Chondrocyte (in vitro differentiated cells): ENCODE results near the gene LKAAEAR1. TPM values are rescaled to one million over a fixed set of nuclear protein-coding genes. Genes with fewer than 3 reads are reported as not detected.
"Not testable (repeated sequence)": the region's sequence is repeated elsewhere in the genome, so short reads cannot be mapped to it uniquely, and the experiment has no call there.

Source experiments
- DNase-seq: peaks from one replicate; pipeline ENCODE4 v3.0.0; 2021; ENCODE audit warnings: mixed read lengths, low spot score
- H3K27ac Mint-ChIP-seq: one replicate; pipeline ENCODE4 v1.8.0; 2021; ENCODE audit warnings: mild to moderate bottlenecking, moderate library complexity, mixed read lengths; ENCODE audit not compliant: unreplicated experiment
- H3K27me3 Mint-ChIP-seq: 2 replicates; pipeline ENCODE4 v1.8.0; 2021; ENCODE audit warnings: low read depth, mixed read lengths
- H3K36me3 Mint-ChIP-seq: 2 replicates; pipeline ENCODE4 v1.8.0; 2021; ENCODE audit warnings: low read depth, mixed read lengths
- H3K4me1 Mint-ChIP-seq: 2 replicates; pipeline ENCODE4 v1.8.0; 2021; ENCODE audit warnings: low read depth, mild to moderate bottlenecking, mixed read lengths
- H3K4me3 Mint-ChIP-seq: one replicate; pipeline ENCODE4 v1.8.0; 2021; ENCODE audit warnings: mild to moderate bottlenecking, moderate library complexity, mixed read lengths; ENCODE audit not compliant: unreplicated experiment
- H3K9me3 Mint-ChIP-seq: 2 replicates; pipeline ENCODE4 v1.8.0; 2021; ENCODE audit warnings: low read depth, mixed read lengths
- CTCF ChIP-seq: fragments of 200-600 bp; sonication (generic); IDR thresholded peaks from 2 replicates; pipeline ENCODE4 v1.5.0; 2021; ENCODE audit warnings: antibody characterized with exemption, mild to moderate bottlenecking, moderate library complexity
- long read RNA-seq: library from polyadenylated mRNA; stranded (forward); transcript quantifications from one replicate; pipeline ENCODE4 v2.0.0, GENCODE V29; 2021
- total RNA-seq: library from RNA; stranded (reverse); gene quantifications from 3 replicates; pipeline ENCODE4 v1.2.1, GENCODE V29; 2021

The LKAAEAR1 gene, protein sequence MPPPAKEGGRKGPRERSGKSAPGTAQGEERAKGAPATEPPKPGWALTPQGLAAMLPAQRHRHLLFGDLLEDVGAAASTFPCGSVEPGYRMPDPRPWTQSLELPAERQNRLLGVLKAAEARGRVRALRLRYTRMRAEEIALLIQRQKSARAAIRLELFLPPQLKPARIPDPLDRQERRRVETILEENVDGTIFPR
- total RNA-seq, result 0.55 to 1.4 TPM in 2 of 3 replicates, not detected in the other
- long read RNA-seq, partial matches to known transcripts, result 0 of 5 reads
- long read RNA-seq, other reads (novel, unspliced or antisense), result 0 of 5 reads

GRCh38 chr20:64083804-64084684, at the start of gene LKAAEAR1:
LKAAEAR1 (minus strand) TSS chr20:64084398; CDS start chr20:64084219, 179 bp downstream.
- H3K36me3 Mint-ChIP-seq, result no peaks in the 10 kb centered on the region
- TF ChIP-seq CTCF, result peak; percentile 38
- peak within 1 kb of the TSS; percentile 78 for H3K4me3 Mint-ChIP-seq
- peaks cover 19% of the 10 kb centered on the region for H3K27me3 Mint-ChIP-seq
- H3K27ac Mint-ChIP-seq, result no peak within 1 kb of the TSS
- peaks cover 25% of the 10 kb centered on the region for H3K4me1 Mint-ChIP-seq
- DNase-seq, result no peak
- no peaks in the 10 kb centered on the region for H3K9me3 Mint-ChIP-seq

DNA sequence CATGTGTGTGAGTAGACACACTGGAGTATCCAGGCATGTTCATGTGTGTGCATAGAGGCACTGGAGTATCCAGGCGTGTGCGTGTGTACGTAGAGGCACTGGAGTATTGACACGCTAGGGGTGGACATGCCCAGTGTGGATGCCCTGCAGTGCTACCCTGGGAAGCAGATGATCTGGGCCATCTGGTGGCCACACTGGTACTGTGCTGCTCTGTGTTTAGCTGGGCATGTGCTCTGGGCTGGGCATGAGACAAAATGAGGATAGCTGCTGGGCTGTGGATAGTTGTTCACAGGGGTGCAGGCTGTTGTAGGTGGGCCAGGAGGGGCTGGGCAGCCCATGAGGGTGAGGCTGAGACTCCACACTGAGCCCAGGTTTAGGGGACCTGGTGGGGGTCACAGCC, 47.2 kb upstream of the LKAAEAR1 start:
- Mint-ChIP-seq H3K36me3 (peaks cover 4% of the 10 kb centered on the region), H3K4me1 (no peaks in the 10 kb centered on the region), H3K27me3 (peaks cover 38% of the 10 kb centered on the region), H3K27ac (no peak overlapping the region), H3K9me3 (peaks cover 6% of the 10 kb centered on the region), H3K4me3 (no peak overlapping the region)
- DNase-seq, result peak; percentile 47
- peak; percentile 56 for TF ChIP-seq CTCF

GRCh38 chr20:64130876-64131275, 46.7 kb upstream of the LKAAEAR1 start:
- Mint-ChIP-seq H3K27me3 (peaks cover 32% of the 10 kb centered on the region), H3K36me3 (peaks cover 4% of the 10 kb centered on the region), H3K4me3 (no peak overlapping the region), H3K4me1 (no peaks in the 10 kb centered on the region), H3K27ac (no peak overlapping the region), H3K9me3 (peaks cover 6% of the 10 kb centered on the region)
- peak; percentile 34 for DNase-seq
- TF ChIP-seq CTCF, result no peak

DNA sequence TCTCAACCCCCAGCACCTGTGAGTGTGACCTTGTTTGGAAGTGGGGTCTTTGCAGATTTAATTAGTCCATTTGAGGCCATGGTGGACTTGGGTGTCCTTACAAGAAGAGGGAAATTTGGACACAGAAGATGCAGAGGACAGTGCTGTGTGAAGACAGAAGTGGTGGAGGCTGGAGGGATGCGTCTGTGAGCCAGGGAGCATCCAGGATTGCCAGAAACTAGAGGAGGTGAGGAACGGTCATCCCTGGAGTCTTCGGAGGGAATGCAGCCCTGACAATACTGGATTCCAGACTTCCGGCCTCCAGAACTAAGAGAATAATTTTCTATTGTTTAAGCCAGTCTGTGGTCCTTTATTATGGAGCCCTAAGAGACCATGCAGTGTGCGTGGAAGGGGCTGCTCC, 46.1 kb upstream of the LKAAEAR1 start:
- H3K4me3 Mint-ChIP-seq, result no peak overlapping the region
- no peak for DNase-seq
- H3K9me3 Mint-ChIP-seq, result peaks cover 6% of the 10 kb centered on the region
- H3K27ac Mint-ChIP-seq, result no peak overlapping the region
- peaks cover 28% of the 10 kb centered on the region for H3K27me3 Mint-ChIP-seq
- peaks cover 4% of the 10 kb centered on the region for H3K36me3 Mint-ChIP-seq
- no peaks in the 10 kb centered on the region for H3K4me1 Mint-ChIP-seq
- no peak for TF ChIP-seq CTCF

DNA sequence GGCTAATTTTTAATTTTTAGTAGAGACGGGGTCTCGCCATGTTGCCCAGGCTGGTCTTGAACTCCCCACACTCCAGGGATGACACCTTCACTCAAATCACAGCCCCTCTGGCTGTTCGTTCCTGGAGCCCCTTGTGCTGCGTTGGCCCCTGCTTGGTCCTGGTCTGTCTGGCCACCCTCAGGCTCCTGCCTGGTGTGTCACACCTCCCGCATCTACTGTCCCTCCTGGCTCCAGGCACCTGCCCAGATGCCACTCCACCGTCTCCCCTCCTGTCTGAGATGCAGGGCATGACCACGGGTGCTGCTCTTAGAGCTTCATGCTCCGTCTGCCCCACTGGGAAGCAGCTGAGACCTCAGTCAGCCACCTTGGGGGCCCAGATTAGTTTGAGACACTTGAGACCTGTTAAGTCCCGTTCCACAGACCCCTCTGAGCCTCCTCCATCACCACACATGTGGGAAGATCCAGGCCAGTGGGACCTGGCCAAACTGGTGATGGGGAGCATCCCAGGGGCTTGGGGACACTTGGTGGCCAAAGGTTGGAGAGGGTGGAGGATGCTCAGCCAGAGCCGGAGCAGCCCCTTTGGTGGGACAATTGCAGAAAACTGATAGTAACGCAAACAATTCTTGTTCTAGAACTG, 45.1 kb upstream of the LKAAEAR1 start:
- Mint-ChIP-seq H3K27ac (no peak overlapping the region), H3K27me3 (peaks cover 32% of the 10 kb centered on the region), H3K36me3 (peaks cover 4% of the 10 kb centered on the region), H3K4me3 (no peak overlapping the region), H3K9me3 (peaks cover 6% of the 10 kb centered on the region), H3K4me1 (no peaks in the 10 kb centered on the region)
- peak; percentile 68 for DNase-seq
- no peak for TF ChIP-seq CTCF

DNA sequence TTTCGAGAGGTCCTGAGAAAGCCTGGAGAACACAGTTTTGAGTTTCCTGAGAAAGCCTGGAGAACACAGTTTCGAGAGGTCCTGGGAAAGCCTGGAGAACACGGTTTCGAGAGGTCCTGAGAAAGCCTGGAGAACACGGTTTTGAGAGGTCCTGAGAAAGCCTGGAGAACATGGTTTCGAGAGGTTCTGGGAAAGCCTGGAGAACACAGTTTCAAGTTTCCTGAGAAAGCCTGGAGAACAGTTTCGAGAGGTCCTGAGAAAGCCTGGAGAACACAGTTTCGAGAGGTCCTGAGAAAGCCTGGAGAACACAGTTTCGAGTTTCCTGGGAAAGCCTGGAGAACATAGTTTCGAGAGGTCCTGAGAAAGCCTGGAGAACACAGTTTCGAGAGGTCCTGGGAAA, 39.3 kb upstream of the LKAAEAR1 start:
- H3K4me3 Mint-ChIP-seq, result not testable (repeated sequence)

DNA sequence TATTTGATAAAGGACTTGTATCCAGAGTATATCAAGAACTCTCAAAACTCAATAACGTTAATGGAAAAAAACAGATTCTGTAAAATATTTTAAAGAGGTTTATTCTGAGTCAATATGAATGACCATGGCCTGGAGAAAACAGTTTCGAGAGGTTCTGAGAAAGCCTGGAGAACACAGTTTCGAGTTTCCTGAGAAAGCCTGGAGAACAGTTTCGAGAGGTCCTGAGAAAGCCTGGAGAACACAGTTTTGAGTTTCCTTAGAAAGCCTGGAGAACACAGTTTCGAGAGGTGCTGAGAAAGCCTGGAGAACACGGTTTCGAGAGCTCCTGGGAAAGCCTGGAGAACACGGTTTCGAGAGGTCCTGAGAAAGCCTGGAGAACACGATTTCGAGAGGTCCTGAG, 38.7 kb upstream of the LKAAEAR1 start:
- H3K4me3 Mint-ChIP-seq, H3K4me1 Mint-ChIP-seq, H3K36me3 Mint-ChIP-seq, DNase-seq, H3K27ac Mint-ChIP-seq, H3K9me3 Mint-ChIP-seq: not testable (repeated sequence)
- H3K27me3 Mint-ChIP-seq, result peaks cover 29% of the 10 kb centered on the region

More for the DNA sequence above, 39.3 kb upstream of the LKAAEAR1 start:
- H3K4me1 Mint-ChIP-seq, H3K36me3 Mint-ChIP-seq, H3K9me3 Mint-ChIP-seq, H3K27ac Mint-ChIP-seq, DNase-seq: not testable (repeated sequence)
- peaks cover 35% of the 10 kb centered on the region for H3K27me3 Mint-ChIP-seq
